Iris pigment epithelial cell (primary cell): ENCODE results near the gene CHRNB2.

Experiments used
- DNase-seq: peaks from one replicate; pipeline ENCODE4 v3.0.0-alpha.2; 2011; ENCODE audit warnings: low read depth

Gene CHRNB2

DNA sequence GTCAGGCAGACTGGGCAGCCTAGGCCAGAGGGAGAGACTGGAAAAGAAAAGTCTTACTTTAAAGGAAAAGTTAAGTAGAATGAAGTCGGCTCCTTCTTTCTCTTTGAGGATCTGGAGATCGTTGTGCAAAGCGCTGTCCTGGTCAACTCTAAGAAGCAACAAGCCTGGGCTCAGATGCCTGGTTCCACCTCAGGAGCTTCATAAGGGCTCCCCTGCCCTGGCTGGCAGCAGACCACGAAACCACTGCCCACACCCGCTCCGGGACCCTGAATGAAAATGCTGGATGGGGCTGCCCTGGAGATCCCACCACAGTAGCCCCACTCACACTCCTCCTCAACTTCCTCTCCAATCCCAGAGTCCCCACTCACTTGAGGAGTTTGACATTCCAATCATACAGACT, 15.5 kb upstream of the CHRNB2 start:
- DNase-seq = no peak

DNA sequence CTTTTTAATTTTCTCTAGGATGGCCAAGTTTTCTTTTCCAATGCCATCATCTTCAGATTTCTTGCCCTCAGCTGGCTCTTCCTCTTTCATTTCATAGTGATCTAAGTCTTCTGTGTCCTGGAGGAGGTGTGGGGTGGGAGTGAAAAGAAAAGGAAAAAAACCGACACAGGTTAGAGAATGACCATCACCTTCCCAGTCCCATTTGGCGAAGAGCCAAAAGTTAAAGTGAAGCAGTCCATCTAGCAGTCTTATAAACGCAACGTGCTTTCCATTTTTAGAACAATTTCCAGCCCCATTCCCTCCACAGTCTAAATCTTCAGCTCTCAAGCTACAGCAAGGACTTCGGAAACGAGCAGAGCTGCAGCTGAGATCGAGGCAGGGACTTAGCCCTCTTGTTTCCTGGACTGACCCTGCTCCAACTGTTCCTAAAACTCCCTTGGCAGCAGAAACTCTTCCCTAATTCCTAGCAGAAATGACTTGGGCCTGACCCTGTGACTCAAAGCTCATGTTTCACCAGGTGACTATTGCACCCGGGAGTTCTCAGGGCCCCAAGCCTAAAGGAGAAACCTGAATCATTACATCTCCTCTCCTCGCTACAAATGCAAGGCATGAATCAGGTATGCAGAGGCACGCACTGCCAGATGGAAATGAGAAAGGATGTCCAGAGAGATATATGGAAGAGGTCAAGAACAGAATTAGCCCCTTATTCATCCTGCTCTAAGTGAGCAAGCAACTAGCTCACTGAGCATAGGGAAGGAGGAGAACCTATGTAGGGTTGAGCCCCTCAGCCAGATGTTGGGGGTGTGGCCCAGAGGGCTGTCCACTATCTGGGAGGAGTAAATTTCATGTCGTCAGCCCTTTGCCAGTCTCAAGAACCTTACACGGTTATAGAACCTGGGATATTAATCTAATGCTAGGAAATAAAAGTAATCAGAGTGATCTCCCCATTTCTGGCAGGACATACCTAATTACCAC, 14.2 kb upstream of the CHRNB2 start:
- no peak for DNase-seq

DNA sequence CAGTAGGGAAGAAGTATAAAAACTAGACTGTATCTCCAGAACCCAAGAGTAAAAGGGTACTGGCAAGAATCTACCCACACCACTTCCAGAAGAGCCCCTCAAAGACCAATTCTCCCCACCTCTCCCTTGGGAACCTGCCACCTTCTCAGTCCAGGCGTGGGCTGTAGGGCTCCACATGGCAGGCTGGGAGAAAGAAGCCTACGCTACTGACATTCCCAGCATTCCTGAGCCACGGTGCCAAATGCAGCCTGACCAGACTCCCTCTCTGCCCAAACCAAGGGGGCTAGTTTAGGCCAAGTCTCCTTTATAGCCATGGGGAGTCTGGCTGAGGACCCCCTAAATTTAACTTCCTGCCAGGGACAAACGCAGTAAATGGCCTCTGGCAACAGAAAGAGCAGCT, 11.2 kb upstream of the CHRNB2 start:
- DNase-seq = no peak

DNA sequence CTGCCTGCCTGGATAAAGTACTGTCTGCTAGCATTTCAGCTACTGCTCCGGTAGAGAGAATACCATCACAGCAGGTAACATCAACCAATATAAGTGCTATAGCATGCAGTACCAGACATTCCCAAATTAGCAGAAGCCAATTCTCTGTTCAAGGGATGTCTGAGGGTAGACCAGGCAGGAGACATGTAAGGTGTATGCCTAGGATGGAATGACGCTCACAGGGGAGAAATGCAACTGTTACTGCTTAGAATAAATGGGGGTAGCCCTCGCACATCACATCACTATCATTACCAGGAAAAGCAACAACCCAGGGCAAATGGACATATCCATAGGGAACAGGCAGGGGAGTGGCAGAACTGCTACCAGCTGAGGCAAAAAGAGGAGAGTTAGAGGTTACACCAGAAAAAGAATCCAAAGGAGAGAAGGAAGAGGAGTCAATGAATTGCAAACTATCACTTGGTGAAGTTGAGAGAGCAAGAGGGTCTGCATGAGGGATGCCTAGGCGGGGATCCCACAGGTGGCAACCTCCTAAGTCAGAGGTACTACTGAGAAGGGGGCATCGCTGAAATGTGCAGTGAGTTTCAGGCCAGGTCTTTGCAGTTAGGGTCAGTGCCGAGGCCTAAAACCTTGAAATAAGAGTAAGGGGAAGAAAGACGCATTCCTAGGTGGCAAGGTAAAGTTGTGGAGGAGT, 10.2 kb upstream of the CHRNB2 start:
- DNase-seq = no peak

DNA sequence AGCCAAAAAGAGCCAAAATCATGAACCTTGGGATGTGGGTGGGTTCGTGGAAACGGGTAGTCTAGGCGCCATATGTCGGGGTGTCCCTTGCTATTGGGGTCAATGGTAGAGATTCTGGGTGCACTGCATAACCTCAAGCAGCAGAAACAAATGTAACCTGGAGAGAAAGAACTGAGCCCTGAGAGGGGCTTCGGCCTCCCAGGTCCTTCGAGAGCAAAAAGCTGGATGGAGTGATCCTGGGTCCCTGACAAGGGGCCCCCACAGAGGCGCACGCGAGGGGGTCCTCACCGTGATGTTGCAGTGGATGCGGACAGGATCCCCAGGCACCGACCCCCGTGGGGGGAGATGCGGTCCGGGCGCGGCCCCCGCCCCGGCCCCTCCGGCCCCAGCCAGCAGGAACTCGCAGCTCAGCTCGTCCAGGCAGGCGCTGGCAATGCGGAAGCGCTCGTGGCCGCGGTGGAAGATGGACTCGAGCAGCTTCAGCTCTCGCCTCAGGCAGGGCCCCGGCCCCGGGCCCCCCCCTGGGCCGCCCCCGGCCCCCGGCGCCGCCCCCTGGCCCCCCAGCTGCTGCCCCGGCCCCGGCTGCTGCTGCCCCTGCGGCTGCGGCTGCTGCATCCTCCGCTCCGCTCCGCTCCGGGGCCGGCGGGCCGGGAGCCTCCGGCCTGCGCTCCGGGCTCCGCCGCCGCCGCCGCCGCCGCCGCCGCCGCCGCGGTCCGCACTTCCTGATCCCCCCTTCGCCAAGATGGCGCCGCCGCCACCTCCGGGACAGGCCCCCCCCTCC, 9.4 kb upstream of the CHRNB2 start, which contains the start of gene UBE2Q1:
TSS of gene UBE2Q1 (minus strand) at position 724 of the 781 bp plus-strand sequence. CDS start at position 615, 109 bp downstream.
- peak; percentile 39 for DNase-seq

DNA sequence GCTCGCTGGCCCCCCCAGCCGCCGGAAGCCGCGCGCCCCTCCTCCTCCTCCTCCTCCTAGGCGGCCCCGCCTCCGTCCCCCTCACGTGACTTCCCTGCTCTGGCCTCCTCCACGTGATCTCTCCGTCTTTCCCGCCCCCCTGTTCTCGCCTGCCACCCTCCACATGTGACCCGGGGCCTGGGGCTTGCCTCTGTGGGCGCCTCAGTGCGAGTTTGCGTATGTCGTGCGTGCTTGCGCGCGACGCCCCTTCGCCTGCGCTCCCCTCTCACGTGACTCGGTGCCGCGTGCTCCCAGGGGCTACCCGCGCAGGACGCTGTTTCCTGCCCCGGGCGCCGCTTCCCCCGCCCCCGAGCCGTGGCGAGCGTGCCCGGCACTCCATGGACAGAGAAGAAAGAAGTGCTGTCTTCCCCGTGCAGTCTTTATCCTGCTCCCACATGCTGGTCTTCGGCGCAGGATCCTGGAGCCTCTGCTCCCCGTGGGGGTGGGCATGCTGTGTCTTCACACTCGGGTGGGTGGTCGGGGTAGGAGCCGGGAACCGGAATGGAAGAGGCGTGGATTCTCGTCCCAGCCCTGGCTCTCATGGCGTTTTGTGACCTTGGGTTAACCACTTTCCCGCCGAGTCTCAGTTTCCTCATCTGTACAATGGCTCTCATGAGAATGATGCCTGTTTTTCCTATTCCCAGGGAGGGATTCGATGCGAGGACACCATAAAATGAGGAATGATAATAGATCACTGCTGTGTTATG, 8.7 kb upstream of the CHRNB2 start:
- DNase-seq = peak; percentile 99

DNA sequence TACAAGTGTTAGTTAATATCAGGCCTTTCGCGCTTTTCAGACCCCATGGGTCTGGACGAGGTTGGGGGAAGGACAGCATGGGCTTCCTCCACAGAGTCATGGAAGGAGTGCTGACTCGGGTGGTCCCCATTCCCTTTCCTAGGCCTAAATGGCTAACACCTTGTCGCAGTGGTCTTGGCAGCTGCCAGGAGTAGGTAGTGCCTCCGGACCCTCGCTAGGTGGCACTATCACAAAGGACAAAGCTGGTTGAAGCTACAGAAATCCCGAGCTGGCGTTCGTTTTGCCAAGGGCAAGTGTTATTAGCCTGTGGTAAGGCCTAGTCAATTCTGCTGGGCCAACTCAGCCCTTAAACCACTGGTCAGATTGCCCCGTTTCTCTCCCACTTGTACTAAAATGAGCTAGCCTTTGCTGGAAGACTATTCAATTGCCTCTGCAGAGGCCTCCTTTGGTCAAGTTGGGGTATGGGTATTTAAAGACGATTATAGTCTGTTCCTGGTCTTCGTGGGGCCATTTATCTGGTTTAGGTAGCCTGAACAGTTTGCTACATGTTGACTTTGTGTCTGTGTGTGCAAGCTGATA, 8.0 kb upstream of the CHRNB2 start:
- DNase-seq = peak; percentile 90

DNA sequence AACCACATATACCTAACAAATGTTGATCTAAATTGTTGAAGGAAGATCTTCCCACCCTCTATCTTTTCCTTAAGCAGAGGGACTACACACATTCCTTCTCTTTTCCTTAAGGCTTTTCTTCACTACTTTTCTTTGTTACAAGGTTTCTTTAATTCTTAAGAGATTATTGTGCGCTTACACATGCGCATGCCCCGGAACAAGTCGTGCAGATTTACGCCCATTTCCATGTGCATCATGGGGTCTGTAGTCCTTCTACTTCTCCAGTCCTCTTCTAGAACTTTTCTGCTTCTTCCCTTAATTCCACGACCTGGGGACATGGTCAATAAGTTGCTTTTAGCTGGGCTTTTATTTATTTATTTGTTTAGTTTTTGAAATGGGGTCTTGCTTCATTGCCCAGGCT, 1.7 kb upstream of the CHRNB2 start:
- DNase-seq = no peak

DNA sequence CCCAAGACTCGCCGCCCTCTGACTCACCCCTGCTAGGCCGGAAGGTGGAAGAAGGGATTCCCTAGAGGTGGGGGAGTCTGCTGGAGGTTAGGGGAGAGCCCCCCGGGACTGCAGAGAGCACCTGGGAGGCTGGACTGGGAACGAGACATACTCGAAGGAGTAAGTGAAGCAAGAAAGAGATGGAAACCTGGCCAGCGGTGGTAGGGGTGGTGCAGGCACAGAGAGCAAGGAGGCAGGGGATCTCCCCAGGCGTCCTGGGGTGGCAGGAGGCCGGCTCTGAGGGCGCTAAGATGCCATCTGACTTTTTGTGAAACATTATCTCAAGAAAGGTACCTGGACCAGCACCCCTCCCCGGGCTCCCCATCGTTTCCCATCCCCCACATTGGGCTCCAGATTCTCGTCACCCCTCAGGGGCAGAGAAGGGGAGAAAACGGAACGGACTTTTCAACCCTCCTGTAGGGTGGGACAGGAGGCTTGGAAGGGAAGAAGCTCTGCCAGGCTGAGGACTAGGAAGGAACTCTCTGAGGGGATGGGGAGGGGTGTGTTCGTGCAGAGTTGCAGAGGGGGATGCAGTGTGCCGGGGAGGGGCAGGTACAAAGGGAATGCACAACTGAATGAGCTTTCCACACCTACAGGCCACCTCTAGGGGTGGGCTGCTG, 708 bp downstream of the CHRNB2 start:
- DNase-seq = no peak

DNA sequence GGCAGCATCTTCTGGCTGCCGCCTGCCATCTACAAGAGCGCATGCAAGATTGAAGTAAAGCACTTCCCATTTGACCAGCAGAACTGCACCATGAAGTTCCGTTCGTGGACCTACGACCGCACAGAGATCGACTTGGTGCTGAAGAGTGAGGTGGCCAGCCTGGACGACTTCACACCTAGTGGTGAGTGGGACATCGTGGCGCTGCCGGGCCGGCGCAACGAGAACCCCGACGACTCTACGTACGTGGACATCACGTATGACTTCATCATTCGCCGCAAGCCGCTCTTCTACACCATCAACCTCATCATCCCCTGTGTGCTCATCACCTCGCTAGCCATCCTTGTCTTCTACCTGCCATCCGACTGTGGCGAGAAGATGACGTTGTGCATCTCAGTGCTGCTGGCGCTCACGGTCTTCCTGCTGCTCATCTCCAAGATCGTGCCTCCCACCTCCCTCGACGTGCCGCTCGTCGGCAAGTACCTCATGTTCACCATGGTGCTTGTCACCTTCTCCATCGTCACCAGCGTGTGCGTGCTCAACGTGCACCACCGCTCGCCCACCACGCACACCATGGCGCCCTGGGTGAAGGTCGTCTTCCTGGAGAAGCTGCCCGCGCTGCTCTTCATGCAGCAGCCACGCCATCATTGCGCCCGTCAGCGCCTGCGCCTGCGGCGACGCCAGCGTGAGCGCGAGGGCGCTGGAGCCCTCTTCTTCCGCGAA, 3.8 kb downstream of the CHRNB2 start:
- DNase-seq = no peak

DNA sequence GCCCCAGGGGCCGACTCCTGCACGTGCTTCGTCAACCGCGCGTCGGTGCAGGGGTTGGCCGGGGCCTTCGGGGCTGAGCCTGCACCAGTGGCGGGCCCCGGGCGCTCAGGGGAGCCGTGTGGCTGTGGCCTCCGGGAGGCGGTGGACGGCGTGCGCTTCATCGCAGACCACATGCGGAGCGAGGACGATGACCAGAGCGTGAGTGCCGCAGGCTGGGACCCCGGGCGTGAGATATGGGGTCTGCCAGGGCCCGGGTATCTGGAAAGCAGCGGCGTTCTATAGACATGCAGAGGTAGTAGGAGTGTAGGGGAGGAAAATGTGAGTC, 4.3 kb downstream of the CHRNB2 start:
- no peak for DNase-seq

DNA sequence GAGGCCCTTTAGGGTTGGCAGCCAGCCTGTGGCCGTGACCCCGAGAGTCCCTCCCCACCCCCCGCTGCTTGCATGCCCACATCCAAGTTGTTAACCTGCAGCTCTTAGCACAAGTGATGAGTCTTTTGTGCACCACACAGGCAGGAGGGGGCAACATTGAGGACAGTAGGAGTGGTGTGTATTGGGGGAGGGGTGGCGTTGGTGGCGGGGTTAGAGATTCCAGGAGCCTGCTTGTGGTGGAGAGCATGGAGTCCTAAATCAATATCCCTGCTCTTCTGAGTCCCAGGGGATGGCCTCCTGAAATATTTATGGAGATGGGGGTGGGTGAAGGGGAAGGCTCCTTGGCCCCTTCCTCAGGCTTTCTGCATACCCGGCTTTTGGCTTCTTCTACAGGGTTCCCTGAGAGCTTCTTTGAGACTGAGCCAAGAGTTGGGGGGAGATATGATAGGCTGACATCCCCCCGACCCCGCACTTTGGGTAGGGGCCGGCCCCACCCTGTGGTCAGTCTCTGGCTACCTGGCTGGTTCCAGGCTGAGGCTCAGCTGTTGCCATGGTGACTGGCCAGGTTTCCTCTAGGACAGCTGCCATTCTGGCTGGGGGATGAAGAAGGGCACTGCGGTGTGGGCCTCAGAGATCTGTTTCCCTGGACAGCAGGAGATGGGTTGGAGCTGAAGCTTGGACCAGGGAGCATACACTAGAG, 5.0 kb downstream of the CHRNB2 start:
- DNase-seq = no peak

DNA sequence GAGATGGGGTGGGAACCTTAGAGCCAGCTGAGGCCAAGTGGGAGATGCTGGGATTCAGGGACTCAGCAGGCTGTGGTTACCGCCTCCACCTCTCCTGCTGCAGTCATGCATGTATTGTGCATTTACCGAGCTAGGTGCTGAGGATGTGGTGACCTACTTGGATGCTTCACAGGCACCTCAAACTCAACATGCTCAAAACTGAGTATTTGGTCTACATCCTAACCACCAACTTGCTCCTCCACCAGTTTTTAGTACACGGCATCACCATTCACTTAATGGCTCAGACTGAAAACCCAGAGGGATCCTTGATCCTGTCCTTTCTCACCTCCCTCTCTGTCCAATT, 5.6 kb downstream of the CHRNB2 start:
- DNase-seq = no peak

DNA sequence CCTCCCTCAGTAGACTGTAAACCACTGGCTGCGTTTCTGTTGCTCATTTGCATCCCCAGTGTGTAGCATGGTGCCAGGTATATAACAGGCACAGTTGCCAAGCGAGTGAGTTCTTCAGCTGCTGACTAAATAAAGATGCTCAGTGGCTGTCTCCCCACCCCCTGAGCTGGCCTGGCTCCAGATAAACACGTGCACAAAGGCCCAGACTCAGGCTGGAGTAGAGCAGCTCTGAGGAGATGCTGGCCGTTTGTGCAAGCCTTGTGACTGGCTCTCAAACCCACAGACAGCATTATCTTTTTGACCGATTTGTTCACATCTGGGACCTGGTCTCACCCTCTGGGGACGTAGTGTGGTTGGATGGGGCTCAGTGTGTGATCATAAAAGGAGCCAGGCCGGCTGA, 7.1 kb downstream of the CHRNB2 start:
- peak; percentile 34 for DNase-seq

DNA sequence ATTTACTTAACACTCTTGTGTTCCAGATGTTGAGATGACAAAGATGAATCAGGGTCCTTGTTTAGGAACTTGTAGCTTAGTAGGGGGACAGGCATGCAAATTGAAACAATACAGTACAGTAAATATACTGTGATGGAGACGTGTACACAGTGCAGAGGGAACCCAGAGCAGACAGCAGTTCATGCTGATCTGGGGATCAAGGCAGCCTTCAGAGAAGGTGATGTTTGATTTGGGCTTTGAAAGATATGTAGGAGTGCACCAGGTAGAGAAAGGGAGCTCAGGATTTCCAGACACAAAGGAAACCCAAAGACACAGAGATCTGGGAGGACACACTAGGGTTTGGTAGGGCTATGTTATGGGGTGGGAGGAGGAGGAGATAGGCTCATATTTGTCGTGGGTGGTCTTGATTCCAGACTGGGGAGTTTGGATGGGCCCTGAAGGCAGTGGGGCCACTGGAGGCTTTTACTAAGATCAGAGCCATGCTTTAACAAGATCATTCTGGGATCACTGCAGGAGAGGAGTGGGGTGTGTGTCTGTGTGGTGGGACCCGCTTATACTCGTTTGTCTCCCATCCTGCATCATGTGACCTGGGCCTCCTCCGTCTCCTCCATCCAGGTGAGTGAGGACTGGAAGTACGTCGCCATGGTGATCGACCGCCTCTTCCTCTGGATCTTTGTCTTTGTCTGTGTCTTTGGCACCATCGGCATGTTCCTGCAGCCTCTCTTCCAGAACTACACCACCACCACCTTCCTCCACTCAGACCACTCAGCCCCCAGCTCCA, 7.8 kb downstream of the CHRNB2 start:
- no peak for DNase-seq

DNA sequence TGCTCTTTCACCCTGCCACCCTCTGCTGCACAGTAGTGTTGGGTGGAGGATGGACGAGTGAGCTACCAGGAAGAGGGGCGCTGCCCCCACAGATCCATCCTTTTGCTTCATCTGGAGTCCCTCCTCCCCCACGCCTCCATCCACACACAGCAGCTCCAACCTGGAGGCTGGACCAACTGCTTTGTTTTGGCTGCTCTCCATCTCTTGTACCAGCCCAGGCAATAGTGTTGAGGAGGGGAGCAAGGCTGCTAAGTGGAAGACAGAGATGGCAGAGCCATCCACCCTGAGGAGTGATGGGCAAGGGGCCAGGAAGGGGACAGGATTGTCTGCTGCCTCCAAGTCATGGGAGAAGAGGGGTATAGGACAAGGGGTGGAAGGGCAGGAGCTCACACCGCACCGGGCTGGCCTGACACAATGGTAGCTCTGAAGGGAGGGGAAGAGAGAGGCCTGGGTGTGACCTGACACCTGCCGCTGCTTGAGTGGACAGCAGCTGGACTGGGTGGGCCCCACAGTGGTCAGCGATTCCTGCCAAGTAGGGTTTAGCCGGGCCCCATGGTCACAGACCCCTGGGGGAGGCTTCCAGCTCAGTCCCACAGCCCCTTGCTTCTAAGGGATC, 8.5 kb downstream of the CHRNB2 start:
- no peak for DNase-seq

DNA sequence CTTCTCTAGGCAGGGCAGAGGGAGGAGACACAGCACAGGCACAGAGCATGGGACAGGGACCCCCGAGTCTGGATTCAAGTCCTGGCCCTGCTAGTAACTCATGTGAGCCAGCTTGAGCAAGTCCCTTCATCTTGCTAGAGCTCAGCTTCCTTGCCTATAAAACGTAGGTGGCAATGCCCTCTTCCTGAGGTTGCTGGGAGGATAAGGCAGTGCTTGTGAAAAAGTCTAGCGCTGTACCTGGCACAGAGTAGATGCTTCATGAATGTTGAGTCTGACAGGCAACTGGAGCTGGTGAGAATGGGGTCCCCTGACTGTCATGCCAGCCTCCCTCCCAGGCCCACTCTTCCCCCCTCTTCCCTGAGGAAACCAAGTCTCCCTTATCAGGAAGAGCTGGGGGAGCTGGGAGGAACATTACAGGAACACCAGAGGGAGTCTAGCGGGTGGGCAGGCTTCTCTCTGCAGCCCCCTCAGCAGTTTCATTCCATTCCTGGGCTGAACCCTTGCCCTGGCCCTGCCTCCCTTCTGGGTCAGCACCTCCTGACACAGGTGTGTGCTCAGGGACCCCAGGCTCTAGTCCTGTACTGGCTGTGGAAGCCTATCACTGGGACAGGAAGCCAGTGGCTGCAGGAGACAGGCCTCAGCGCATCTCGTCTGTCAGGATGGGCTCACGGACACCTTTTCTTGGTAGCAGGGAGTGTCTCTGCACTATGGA, 9.9 kb downstream of the CHRNB2 start:
- no peak for DNase-seq

DNA sequence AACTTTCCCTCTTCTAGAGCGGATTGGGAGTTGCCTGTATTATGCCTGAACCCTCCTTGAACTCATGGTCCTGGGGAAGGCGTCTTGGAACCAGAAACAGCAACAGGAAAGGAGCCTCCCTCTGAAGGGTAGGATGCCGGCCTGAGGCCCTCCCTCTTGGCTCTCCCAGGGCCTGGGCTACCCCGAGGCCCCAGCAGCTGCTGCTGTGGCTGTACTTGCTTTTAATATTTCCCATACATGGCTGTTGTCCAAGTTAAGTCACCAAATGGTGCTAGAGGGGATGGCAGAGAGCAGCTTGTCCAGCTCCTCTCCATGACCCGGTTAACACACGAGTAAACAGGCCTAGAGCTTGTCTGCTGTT, 10.5 kb downstream of the CHRNB2 start:
- DNase-seq = no peak
